ENCODE data around the gene GALNT1. TPM values are rescaled to one million over a fixed set of nuclear protein-coding genes. Genes with fewer than 3 reads are reported as not detected.

Gene GALNT1
- total RNA-seq, 1 donor from 2014 or later = 113 TPM

- no peak overlapping the region for H3K4me3 ChIP-seq
- peaks cover 3% of the 10 kb centered on the region for H3K79me2 ChIP-seq (ENCODE audit: low read depth)
- H3K4me1 Mint-ChIP-seq = no peaks in the 10 kb centered on the region
- no peak overlapping the region for H3K4me2 ChIP-seq
- DNase-seq (ENCODE audit: low spot score) = no peak
- H2AFZ ChIP-seq (replicated peaks) = no peak overlapping the region
- H3K4me1 ChIP-seq = no peaks in the 10 kb centered on the region
- no peak overlapping the region for H3K9ac ChIP-seq
- H3K27ac Mint-ChIP-seq = no peak overlapping the region
- H3K27me3 Mint-ChIP-seq (ENCODE audit: insufficient read depth, low read depth) = no peaks in the 10 kb centered on the region
- no peaks in the 10 kb centered on the region for H3F3A ChIP-seq (ENCODE audit: low read depth)
- H3K27me3 ChIP-seq = no peaks in the 10 kb centered on the region
- H3K4me3 Mint-ChIP-seq = no peak overlapping the region
- TF ChIP-seq EZH2 (IDR thresholded peaks at IDR 0.05) (no peak), EZH2phosphoT487 (IDR thresholded peaks at IDR 0.05) (no peak), CTCF (IDR thresholded peaks at IDR 0.05) (no peak)
- H4K20me1 ChIP-seq (ENCODE audit: low read depth) = no peaks in the 10 kb centered on the region
- H3K36me3 ChIP-seq = no peaks in the 10 kb centered on the region
- H3K27ac ChIP-seq = no peak overlapping the region
- H3K36me3 Mint-ChIP-seq = peaks cover 50% of the 10 kb centered on the region
- H3K9me3 Mint-ChIP-seq = peaks cover 55% of the 10 kb centered on the region
- H3K9me3 ChIP-seq (ENCODE audit: low read depth) = no peaks in the 10 kb centered on the region
Measured at GRCh38 chr18:35639296-35639695, 57.8 kb downstream of the GALNT1 start.

- H3K4me3 ChIP-seq = no peak overlapping the region
- H4K20me1 ChIP-seq (ENCODE audit: low read depth) = no peaks in the 10 kb centered on the region
- no peak overlapping the region for H2AFZ ChIP-seq (replicated peaks)
- Mint-ChIP-seq H3K27me3 (ENCODE audit: insufficient read depth, low read depth) (no peaks in the 10 kb centered on the region), H3K4me3 (no peak overlapping the region), H3K9me3 (peaks cover 47% of the 10 kb centered on the region), H3K4me1 (no peaks in the 10 kb centered on the region), H3K36me3 (peaks cover 47% of the 10 kb centered on the region), H3K27ac (no peak overlapping the region)
- H3K9me3 ChIP-seq (ENCODE audit: low read depth) = no peaks in the 10 kb centered on the region
- no peak for DNase-seq (ENCODE audit: low spot score)
- H3K27ac ChIP-seq = no peak overlapping the region
- H3K4me2 ChIP-seq = no peak overlapping the region
- peaks cover 3% of the 10 kb centered on the region for H3K79me2 ChIP-seq (ENCODE audit: low read depth)
- H3F3A ChIP-seq (ENCODE audit: low read depth) = no peaks in the 10 kb centered on the region
- H3K36me3 ChIP-seq = no peaks in the 10 kb centered on the region
- no peak overlapping the region for H3K9ac ChIP-seq
- H3K4me1 ChIP-seq = no peaks in the 10 kb centered on the region
- TF ChIP-seq EZH2 (IDR thresholded peaks at IDR 0.05) = no peak
- TF ChIP-seq EZH2phosphoT487 (IDR thresholded peaks at IDR 0.05) = no peak
- no peak for TF ChIP-seq CTCF (IDR thresholded peaks at IDR 0.05)
- H3K27me3 ChIP-seq = no peaks in the 10 kb centered on the region
Measured at GRCh38 chr18:35641467-35641866, 59.9 kb downstream of the GALNT1 start.

- no peak overlapping the region for H3K4me3 Mint-ChIP-seq
- H3K9me3 Mint-ChIP-seq = peaks cover 48% of the 10 kb centered on the region
- Histone ChIP-seq H3K4me1 (no peaks in the 10 kb centered on the region), H3K4me3 (no peak overlapping the region), H3K9me3 (ENCODE audit: low read depth) (no peaks in the 10 kb centered on the region), H3K4me2 (no peak overlapping the region), H4K20me1 (ENCODE audit: low read depth) (no peaks in the 10 kb centered on the region), H3K9ac (no peak overlapping the region), H3K27me3 (no peaks in the 10 kb centered on the region), H2AFZ (replicated peaks) (no peak overlapping the region), H3K36me3 (no peaks in the 10 kb centered on the region), H3F3A (ENCODE audit: low read depth) (no peaks in the 10 kb centered on the region), H3K27ac (no peak overlapping the region), H3K79me2 (ENCODE audit: low read depth) (peaks cover 3% of the 10 kb centered on the region)
- no peak for DNase-seq (ENCODE audit: low spot score)
- H3K27me3 Mint-ChIP-seq (ENCODE audit: insufficient read depth, low read depth) = no peaks in the 10 kb centered on the region
- TF ChIP-seq EZH2 (IDR thresholded peaks at IDR 0.05) = no peak
- TF ChIP-seq CTCF (IDR thresholded peaks at IDR 0.05) = no peak
- no peak for TF ChIP-seq EZH2phosphoT487 (IDR thresholded peaks at IDR 0.05)
- no peak overlapping the region for H3K27ac Mint-ChIP-seq
- H3K36me3 Mint-ChIP-seq = peaks cover 47% of the 10 kb centered on the region
- H3K4me1 Mint-ChIP-seq = no peaks in the 10 kb centered on the region
Measured at GRCh38 chr18:35641916-35642315, 60.4 kb downstream of the GALNT1 start.
